WTC11 (cell line): ENCODE results near the gene EIF2AK3. TPM values are rescaled to one million over a fixed set of nuclear protein-coding genes. Genes with fewer than 3 reads are reported as not detected.

Source experiments
- ATAC-seq: fragments of 200-7000 bp; cut with Tn5 transposase; 2 replicates; pipeline ENCODE4 v1.10.0; 2021; ENCODE audit warnings: mild to moderate bottlenecking, moderate library complexity
- CTCF ChIA-PET: fragments of 300-600 bp; sonication (Branson Sonifier 250); formaldehyde crosslinking; loops from one replicate; lab custom pipeline; 2021; ENCODE audit warnings: antibody characterized with exemption; lab: Charles Lee
- POLR2A ChIA-PET: fragments of 350-600 bp; sonication (Branson Sonifier 250); formaldehyde crosslinking; loops from one replicate; lab custom pipeline; 2021; ENCODE audit warnings: antibody characterized with exemption; lab: Charles Lee
- DNase-seq: peaks from one replicate; pipeline ENCODE4 v3.0.0; 2021; ENCODE audit warnings: low spot score
- H3K27ac Mint-ChIP-seq: 2 replicates; pipeline ENCODE4 v1.8.0; 2021; ENCODE audit warnings: mixed read lengths
- H3K27me3 Mint-ChIP-seq: 2 replicates; pipeline ENCODE4 v1.8.0; 2021; ENCODE audit warnings: low read depth, mild to moderate bottlenecking, moderate library complexity, mixed read lengths
- H3K36me3 Mint-ChIP-seq: 2 replicates; pipeline ENCODE4 v1.8.0; 2021; ENCODE audit warnings: mixed read lengths
- H3K4me1 Mint-ChIP-seq: 2 replicates; pipeline ENCODE4 v1.8.0; 2022; ENCODE audit warnings: mixed read lengths
- H3K4me3 Mint-ChIP-seq: 2 replicates; pipeline ENCODE4 v1.8.0; 2021; ENCODE audit warnings: mild to moderate bottlenecking, moderate library complexity, mixed read lengths
- H3K9me3 Mint-ChIP-seq: 2 replicates; pipeline ENCODE4 v1.8.0; 2021; ENCODE audit warnings: mixed read lengths
- FOXJ3 ChIP-seq: sonication (generic); formaldehyde crosslinking; IDR thresholded peaks from 2 replicates; pipeline ENCODE4 v1.9.0; 2021; ENCODE audit warnings: missing genetic modification reagents, mild to moderate bottlenecking, borderline replicate concordance
- GTF2I ChIP-seq: fragments of 250-450 bp; sonication (Bioruptor Pico); conservative IDR thresholded peaks from 2 replicates; pipeline ENCODE4 v1.4.0; 2021; ENCODE audit warnings: mild to moderate bottlenecking
- NFATC4 ChIP-seq: fragments of 250-450 bp; sonication (Bioruptor Pico); IDR thresholded peaks from 2 replicates; pipeline ENCODE4 v1.9.0; 2021; ENCODE audit warnings: mild to moderate bottlenecking
- NFE2L1 ChIP-seq: sonication (generic); formaldehyde crosslinking; IDR thresholded peaks from 2 replicates; pipeline ENCODE4 v1.8.1; 2023; ENCODE audit warnings: missing genetic modification reagents
- NR3C1 ChIP-seq: sonication (generic); formaldehyde crosslinking; conservative IDR thresholded peaks from 2 replicates; pipeline ENCODE4 v1.8.1; 2023; ENCODE audit warnings: low read depth, mild to moderate bottlenecking, missing genetic modification reagents
- ZNF138 ChIP-seq: sonication (generic); formaldehyde crosslinking; conservative IDR thresholded peaks from 2 replicates; pipeline ENCODE4 v1.8.1; 2022; ENCODE audit warnings: mild to moderate bottlenecking, moderate library complexity, missing genetic modification reagents
- ZNF219 ChIP-seq: sonication (generic); formaldehyde crosslinking; IDR thresholded peaks from 2 replicates; pipeline ENCODE4 v1.8.0; 2023; ENCODE audit warnings: missing genetic modification reagents, mild to moderate bottlenecking, borderline replicate concordance
- total RNA-seq: library from RNA; stranded (reverse); gene quantifications from 3 replicates; pipeline ENCODE4 v1.2.3, GENCODE V29; 2021
- TF ChIP-seq, protein P1 (sequence below): sonication (generic); formaldehyde crosslinking; IDR thresholded peaks from 2 replicates; pipeline ENCODE4 v1.8.0; 2022; ENCODE audit warnings: mild to moderate bottlenecking, missing genetic modification reagents
- TF ChIP-seq, protein P2 (sequence below): sonication (generic); formaldehyde crosslinking; IDR thresholded peaks from 2 replicates; pipeline ENCODE4 v1.8.0; 2022; ENCODE audit warnings: missing genetic modification reagents
- TF ChIP-seq, protein P3 (sequence below): fragments of 250-450 bp; sonication (Bioruptor Pico); IDR thresholded peaks from 2 replicates; pipeline ENCODE4 v1.9.0; 2021; ENCODE audit warnings: mild to moderate bottlenecking
- TF ChIP-seq, protein P4 (sequence below): sonication (generic); formaldehyde crosslinking; IDR thresholded peaks from 2 replicates; pipeline ENCODE4 v1.8.0; 2023; ENCODE audit warnings: missing genetic modification reagents, mild to moderate bottlenecking, borderline replicate concordance
- TF ChIP-seq, protein P5 (sequence below): sonication (generic); formaldehyde crosslinking; IDR thresholded peaks from 2 replicates; pipeline ENCODE4 v1.8.1; 2023; ENCODE audit warnings: mild to moderate bottlenecking, missing genetic modification reagents, moderate library complexity

EIF2AK3 gene
- total RNA-seq, 1 experiment from 2014 or later = 20.8 TPM

DNA sequence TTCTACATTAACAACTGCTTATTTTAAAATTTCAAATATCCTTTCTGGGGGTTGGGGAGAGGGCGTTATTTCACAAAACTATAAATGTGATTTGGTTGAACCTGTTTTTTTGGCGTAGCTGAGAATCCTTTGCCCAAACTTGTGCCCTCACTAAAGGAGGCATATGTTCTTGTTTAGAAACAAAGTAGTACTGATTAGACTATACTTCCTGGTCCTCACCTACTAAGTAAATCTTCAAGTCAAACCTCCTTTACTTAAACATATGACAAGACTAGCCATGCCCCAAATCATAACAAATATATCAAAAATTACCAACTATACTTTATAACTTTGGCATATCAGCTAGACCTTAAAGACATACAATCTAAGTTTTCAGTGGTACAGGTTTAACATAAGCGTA is 5.8 kb downstream of the EIF2AK3 start:
- ChIA-PET CTCF (interaction anchor here (0.7 to 2.7 kb wide), 2 partner anchors 48 to 58 kb away, joined by 4 to 7 read pairs; no protein-coding TSS in a partner anchor), POLR2A (no interaction called here)
- Mint-ChIP-seq H3K4me1 (peaks cover 8% of the 10 kb centered on the region; the same call in 1 of the 2 replicates), H3K27me3 (no peaks in the 10 kb centered on the region), H3K27ac (no peak overlapping the region), H3K9me3 (no peaks in the 10 kb centered on the region), H3K4me3 (no peak overlapping the region), H3K36me3 (no peaks in the 10 kb centered on the region)
- DNase-seq = no peak
- no peak for ATAC-seq
- TF ChIP-seq, protein P1, sequence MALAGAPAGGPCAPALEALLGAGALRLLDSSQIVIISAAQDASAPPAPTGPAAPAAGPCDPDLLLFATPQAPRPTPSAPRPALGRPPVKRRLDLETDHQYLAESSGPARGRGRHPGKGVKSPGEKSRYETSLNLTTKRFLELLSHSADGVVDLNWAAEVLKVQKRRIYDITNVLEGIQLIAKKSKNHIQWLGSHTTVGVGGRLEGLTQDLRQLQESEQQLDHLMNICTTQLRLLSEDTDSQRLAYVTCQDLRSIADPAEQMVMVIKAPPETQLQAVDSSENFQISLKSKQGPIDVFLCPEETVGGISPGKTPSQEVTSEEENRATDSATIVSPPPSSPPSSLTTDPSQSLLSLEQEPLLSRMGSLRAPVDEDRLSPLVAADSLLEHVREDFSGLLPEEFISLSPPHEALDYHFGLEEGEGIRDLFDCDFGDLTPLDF (CRISPR knock-in tag) = no peak
- TF ChIP-seq, protein P2, sequence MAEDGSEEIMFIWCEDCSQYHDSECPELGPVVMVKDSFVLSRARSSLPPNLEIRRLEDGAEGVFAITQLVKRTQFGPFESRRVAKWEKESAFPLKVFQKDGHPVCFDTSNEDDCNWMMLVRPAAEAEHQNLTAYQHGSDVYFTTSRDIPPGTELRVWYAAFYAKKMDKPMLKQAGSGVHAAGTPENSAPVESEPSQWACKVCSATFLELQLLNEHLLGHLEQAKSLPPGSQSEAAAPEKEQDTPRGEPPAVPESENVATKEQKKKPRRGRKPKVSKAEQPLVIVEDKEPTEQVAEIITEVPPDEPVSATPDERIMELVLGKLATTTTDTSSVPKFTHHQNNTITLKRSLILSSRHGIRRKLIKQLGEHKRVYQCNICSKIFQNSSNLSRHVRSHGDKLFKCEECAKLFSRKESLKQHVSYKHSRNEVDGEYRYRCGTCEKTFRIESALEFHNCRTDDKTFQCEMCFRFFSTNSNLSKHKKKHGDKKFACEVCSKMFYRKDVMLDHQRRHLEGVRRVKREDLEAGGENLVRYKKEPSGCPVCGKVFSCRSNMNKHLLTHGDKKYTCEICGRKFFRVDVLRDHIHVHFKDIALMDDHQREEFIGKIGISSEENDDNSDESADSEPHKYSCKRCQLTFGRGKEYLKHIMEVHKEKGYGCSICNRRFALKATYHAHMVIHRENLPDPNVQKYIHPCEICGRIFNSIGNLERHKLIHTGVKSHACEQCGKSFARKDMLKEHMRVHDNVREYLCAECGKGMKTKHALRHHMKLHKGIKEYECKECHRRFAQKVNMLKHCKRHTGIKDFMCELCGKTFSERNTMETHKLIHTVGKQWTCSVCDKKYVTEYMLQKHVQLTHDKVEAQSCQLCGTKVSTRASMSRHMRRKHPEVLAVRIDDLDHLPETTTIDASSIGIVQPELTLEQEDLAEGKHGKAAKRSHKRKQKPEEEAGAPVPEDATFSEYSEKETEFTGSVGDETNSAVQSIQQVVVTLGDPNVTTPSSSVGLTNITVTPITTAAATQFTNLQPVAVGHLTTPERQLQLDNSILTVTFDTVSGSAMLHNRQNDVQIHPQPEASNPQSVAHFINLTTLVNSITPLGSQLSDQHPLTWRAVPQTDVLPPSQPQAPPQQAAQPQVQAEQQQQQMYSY (CRISPR knock-in tag) = no peak
- TF ChIP-seq FOXJ3 (CRISPR knock-in tag) = no peak

DNA sequence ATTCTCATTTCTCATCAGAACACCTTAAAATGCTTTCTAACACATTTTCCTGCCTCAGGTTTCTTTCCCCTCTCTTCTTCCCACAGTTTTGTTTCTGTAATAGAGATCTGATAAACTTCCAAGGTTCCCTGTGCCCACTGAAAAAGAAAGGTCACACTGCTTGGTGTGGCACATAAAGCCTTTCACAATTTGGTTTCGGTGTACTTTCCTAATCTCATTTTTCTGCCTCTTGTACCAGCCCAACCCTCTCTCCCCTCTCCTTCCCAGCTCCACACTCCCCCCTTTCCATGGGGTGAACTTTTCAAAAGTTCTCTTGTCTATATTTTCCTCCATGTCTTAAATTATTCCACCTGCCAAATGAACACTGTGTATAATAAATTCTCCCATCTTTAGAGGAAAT is 7.2 kb downstream of the EIF2AK3 start:
- POLR2A ChIA-PET = no interaction called here
- Mint-ChIP-seq H3K4me3 (no peak overlapping the region), H3K27ac (peak overlapping the region; percentile 32; the same call in 1 of the 2 replicates)
- DNase-seq = no peak
- no peak for ATAC-seq
- TF ChIP-seq ZNF138 (CRISPR knock-in tag) = no peak
- TF ChIP-seq, all 79 proteins: peak for 0
- no peaks in the 10 kb centered on the region for H3K9me3 Mint-ChIP-seq
- 0 out of 2 replicates have a peak, but pooled peaks cover 3% of the 10 kb centered on the region for H3K4me1 Mint-ChIP-seq
- no peaks in the 10 kb centered on the region for H3K36me3 Mint-ChIP-seq
- CTCF ChIA-PET = no interaction called here
- no peaks in the 10 kb centered on the region for H3K27me3 Mint-ChIP-seq

DNA sequence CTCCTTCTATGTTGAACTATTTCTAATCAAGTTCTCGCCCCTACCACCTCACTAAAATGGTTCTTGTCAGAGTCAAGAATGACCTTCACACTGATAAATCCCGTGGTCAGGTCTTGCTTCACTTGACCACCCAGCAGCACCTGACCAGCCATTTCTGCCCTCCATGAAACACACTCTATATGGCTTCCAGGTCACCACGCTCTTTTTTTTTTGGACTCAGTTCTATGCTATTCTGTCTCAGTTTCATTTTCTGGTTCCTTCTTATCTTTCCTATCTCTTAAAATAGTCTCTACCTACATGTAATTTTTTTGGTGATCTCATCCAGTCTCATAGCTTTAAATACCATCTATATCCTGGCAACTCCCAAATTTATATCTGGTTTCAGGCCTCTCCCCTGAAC is 11.4 kb downstream of the EIF2AK3 start:
- H3K36me3 Mint-ChIP-seq = no peaks in the 10 kb centered on the region
- no peak overlapping the region for H3K4me3 Mint-ChIP-seq
- H3K9me3 Mint-ChIP-seq = no peaks in the 10 kb centered on the region
- ChIA-PET CTCF (no interaction called here), POLR2A (no interaction called here)
- DNase-seq = no peak
- no peaks in the 10 kb centered on the region for H3K27me3 Mint-ChIP-seq
- TF ChIP-seq NFE2L1 = no peak
- no peak for TF ChIP-seq ZNF138 (CRISPR knock-in tag)
- TF ChIP-seq ZNF219 = no peak
- no peak for TF ChIP-seq NFATC4 (CRISPR knock-in tag)
- TF ChIP-seq, protein P3, sequence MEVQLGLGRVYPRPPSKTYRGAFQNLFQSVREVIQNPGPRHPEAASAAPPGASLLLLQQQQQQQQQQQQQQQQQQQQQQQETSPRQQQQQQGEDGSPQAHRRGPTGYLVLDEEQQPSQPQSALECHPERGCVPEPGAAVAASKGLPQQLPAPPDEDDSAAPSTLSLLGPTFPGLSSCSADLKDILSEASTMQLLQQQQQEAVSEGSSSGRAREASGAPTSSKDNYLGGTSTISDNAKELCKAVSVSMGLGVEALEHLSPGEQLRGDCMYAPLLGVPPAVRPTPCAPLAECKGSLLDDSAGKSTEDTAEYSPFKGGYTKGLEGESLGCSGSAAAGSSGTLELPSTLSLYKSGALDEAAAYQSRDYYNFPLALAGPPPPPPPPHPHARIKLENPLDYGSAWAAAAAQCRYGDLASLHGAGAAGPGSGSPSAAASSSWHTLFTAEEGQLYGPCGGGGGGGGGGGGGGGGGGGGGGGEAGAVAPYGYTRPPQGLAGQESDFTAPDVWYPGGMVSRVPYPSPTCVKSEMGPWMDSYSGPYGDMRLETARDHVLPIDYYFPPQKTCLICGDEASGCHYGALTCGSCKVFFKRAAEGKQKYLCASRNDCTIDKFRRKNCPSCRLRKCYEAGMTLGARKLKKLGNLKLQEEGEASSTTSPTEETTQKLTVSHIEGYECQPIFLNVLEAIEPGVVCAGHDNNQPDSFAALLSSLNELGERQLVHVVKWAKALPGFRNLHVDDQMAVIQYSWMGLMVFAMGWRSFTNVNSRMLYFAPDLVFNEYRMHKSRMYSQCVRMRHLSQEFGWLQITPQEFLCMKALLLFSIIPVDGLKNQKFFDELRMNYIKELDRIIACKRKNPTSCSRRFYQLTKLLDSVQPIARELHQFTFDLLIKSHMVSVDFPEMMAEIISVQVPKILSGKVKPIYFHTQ (CRISPR knock-in tag) = no peak
- TF ChIP-seq, protein P4, sequence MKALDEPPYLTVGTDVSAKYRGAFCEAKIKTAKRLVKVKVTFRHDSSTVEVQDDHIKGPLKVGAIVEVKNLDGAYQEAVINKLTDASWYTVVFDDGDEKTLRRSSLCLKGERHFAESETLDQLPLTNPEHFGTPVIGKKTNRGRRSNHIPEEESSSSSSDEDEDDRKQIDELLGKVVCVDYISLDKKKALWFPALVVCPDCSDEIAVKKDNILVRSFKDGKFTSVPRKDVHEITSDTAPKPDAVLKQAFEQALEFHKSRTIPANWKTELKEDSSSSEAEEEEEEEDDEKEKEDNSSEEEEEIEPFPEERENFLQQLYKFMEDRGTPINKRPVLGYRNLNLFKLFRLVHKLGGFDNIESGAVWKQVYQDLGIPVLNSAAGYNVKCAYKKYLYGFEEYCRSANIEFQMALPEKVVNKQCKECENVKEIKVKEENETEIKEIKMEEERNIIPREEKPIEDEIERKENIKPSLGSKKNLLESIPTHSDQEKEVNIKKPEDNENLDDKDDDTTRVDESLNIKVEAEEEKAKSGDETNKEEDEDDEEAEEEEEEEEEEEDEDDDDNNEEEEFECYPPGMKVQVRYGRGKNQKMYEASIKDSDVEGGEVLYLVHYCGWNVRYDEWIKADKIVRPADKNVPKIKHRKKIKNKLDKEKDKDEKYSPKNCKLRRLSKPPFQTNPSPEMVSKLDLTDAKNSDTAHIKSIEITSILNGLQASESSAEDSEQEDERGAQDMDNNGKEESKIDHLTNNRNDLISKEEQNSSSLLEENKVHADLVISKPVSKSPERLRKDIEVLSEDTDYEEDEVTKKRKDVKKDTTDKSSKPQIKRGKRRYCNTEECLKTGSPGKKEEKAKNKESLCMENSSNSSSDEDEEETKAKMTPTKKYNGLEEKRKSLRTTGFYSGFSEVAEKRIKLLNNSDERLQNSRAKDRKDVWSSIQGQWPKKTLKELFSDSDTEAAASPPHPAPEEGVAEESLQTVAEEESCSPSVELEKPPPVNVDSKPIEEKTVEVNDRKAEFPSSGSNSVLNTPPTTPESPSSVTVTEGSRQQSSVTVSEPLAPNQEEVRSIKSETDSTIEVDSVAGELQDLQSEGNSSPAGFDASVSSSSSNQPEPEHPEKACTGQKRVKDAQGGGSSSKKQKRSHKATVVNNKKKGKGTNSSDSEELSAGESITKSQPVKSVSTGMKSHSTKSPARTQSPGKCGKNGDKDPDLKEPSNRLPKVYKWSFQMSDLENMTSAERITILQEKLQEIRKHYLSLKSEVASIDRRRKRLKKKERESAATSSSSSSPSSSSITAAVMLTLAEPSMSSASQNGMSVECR (CRISPR knock-in tag) = no peak
- TF ChIP-seq GTF2I (CRISPR knock-in tag) = no peak
- TF ChIP-seq, protein P5, sequence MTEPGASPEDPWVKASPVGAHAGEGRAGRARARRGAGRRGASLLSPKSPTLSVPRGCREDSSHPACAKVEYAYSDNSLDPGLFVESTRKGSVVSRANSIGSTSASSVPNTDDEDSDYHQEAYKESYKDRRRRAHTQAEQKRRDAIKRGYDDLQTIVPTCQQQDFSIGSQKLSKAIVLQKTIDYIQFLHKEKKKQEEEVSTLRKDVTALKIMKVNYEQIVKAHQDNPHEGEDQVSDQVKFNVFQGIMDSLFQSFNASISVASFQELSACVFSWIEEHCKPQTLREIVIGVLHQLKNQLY (CRISPR knock-in tag) = no peak
- no peak for TF ChIP-seq NR3C1 (CRISPR knock-in tag)
- TF ChIP-seq, all 79 proteins: peak for 0
- Mint-ChIP-seq H3K27ac (no peak overlapping the region), H3K4me1 (no peaks in the 10 kb centered on the region)
- ATAC-seq = no peak
